Nucleus accumbens (tissue), 56 donors: ENCODE measurements around the gene RNGTT.
"Not testable (repeated sequence)": the region's sequence is repeated elsewhere in the genome, so short reads cannot be mapped to it uniquely, and the experiment has no call there.

Source experiments
- DNase-seq, 56 donors: peaks; one replicate each; lab custom pipeline; 2025; lab: John Stamatoyannopoulos, UW

The RNGTT gene

DNA sequence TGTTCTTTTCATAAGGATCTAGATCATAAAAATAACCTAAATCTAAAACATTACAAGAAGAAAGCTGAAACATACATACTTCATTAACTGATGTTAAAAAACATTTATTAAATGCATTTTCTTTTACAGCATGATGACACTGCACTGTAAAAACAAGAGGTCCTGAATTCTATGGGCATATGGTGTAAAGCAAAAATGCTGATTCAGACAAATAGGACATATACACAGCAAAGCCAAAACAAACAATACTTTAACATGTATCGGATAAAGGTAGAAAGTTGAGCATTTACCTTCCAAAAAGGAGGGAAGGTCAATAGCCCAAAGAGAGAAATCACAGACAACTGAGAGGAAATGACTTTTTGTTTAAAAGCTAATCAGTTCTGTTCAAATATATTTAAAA is 221.5 kb downstream of the RNGTT start:
- no peak for DNase-seq

DNA sequence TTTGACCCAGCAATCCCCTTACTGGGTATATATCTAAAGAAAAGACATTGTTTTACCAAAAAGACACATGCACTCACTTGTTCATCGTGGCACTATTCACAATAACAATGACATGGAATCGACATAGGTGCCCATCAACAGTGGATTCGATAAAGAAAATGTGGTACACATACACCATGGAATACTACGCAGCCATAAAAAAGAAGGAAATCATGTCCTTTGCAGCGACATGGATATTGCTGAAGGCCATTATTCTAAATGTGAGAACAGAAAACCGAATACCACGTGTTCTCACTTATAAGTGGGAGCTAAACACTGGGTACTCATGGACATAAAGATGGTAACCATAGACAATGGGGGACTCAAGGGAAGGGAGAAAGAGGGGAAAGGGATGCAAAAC is 222.3 kb downstream of the RNGTT start:
- DNase-seq, result no peak

DNA sequence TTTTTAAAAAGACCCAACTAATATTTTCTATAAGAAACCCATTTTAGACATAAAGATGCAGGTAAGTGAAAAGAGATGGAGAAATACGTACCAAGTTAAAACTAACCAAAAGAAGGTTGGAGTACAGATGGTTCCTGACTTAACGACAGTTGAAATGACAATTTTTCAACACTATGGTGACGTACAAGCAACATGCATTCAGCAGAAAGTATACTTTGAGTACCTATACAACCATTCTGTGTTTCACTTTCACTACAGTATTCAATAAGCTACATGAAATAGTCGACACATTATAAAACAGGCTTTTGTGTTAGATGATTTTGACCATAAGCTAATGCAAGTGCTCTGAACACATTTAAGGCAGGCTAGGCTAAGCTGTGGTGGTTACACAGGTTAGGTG is 228.9 kb downstream of the RNGTT start:
- DNase-seq, result no peak

DNA sequence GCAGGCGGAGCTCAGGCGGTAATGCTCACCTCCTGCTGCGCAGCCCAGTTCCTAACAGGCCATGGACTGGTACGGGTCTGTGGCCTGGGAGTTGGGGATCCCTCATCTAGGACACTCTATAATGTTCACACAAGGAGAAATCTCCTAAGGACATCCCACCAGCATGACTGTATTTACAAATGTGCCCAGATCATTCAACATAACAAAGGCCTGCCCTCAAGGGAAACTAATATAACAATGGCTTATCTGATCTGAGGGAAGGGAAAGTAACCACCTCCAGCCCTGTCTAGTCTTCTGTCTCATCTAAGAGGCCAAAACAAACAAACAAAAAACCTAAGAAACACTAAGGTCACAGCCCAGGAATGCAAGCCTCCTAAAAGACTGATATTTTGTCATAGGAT is 232.8 kb downstream of the RNGTT start:
- no peak for DNase-seq

DNA sequence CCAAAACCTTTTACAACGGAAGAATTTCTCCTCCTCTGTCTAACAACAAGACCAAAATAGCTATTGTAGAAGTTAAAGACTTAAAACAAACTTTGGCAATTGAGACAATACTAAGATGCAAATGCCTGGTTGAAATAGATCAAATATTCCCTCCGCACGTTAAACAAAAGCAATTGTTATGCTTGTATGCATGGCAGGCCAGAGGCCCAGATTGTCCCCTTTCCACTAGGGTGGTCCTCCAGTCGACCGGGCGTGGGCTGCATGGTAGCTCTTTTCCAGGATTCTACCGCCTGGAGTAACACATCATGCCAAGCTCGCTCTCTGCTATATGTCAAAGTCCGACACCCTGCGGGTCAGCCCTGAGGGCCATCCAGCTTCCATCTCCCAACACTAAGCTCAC is 234.7 kb downstream of the RNGTT start:
- no peak for DNase-seq

DNA sequence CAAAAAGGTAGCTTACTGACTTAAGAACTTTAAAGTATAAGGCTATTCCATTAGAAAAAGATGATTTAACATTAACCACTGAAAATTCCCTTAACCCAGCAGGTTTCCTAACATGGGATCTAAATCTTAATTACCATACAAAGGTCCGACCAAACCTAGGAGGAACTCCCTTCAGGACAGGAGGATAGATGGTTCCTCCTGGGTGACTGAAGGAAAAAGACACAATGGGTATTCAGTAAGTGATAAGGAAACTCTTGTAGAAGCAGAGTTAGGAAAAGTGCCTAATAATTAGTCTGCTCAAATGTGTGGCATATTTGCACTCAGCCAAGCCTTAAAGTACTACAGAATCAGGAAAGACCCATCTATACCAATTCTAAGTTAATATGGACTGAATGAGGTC is 237.0 kb downstream of the RNGTT start:
- not testable (repeated sequence) for DNase-seq

DNA sequence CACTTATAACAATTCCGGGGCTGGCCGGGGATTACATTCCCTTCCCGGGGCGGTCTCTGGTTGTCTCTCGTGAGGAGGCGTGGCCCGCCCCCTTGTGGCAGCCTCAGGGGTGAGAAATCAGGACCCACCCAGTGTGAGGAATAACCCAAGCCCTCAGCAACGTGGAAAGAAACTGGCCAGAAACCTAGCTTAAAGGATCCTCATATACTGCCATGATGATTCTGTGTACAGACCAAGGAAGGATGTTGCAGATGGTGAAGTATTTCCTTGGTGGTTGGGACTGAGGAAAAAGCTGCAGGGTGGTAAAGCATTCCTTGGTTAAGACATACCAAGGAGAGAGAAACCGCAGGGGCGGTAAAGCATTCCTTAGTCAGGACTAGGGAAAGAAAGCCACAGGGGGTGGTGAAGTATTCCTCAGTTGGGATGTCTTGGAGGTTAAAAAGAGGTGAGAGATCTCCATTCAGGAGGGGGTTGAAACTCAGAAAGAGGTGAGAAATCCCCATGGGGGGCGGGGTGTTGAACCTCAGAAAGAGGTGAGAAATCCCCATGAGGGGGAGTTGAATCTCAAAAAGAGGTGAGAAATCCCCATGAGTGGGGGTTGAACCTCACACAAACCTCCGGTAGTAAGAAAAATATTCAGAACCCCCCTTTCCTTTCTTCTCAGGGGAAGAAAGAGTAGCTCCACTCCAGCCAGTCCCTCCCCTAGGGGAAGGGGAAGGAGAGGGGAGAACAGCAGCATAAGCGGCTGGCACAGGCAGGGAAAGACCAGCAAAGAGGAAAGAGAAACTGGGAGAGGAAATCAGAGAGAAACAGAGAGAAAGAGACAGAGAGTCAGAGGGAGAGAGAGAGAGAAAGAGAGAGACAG is 238.1 kb downstream of the RNGTT start:
- peak in 2 of 56 donors; percentile 2 to 29 for DNase-seq

DNA sequence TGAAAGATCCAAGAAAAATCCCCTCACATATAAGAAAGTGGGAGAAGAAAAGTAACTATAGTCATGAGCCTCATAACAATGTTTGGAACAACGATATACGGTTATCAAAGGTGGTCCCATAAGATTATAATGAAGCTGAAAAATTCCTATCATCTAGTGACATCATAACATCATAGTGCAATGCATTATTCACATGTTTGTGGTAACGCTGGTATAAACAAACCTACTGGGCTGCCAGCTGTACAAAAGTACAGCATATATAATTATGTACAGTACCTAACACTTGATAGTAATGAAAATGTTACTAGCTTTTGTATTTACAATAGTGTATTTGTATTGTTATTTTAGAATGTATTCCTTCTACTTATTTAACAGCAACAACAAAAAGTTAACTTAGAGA is 240.7 kb downstream of the RNGTT start:
- DNase-seq, result no peak

DNA sequence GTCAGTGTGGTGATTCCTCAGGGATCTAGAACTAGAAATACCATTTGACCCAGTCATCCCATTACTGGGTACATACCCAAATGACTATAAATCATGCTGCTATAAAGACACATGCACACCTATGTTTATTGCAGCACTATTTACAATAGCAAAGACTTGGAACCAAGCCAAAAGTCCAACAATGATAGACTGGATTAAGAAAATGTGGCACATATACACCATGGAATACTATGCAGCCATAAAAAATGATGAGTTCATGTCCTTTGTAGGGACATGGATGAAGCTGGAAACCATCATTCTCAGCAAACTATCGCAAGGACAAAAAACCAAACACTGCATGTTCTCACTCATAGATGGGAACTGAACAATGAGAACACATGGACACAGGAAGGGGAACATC is 247.0 kb downstream of the RNGTT start:
- DNase-seq, result not testable (repeated sequence)

DNA sequence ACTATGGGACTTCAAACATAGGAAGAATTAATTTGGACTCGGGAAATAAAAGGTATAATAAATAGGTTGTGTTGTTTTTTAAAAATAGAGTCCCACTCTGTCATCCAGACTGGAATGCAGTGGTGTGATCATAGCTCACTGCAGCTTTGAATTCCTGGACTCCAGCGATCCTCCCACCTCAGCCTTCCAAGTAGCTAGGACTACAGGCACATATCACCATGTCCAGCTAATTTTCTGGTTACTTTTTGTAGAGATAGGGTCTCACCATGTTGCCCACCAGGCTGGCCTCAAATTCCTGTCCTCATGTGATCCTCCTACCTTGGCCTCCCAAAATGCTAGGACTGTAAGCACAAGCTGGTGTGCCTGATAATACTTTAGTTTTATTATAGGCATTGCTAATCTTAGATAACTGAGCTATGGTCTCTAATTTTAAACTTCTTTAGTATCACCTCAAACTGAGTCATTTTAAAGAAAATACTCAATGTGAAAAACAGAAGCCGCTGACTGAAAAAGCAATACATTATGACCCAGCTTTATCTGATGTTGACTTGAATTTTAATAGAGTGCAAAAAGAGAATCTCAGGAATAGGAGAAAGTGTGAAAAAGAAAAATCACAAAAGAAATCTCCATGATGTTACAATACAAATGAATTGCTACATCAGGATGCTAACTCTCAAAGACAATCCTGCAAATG is 251.0 kb downstream of the RNGTT start:
- no peak for DNase-seq

DNA sequence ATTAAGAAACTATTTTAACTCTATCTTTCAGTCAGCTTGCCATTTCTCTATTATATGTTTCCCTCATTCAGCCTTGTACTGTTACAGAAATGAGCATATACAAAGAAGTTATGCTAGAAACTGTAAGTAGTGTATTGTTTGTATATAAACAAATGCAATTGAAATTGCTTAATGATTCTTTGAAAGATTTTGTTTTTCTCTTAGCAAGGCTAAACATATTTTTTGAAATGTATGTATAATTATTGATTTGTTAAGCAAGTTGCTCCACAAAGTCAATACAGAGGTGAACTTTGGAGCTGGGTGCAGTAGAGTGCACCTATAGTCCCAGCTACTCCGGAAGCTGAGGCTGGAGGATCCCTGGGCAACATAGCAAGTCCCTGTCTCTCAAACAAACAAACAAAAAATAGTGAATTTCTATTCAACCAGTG is 253.6 kb downstream of the RNGTT start:
- DNase-seq, result no peak

DNA sequence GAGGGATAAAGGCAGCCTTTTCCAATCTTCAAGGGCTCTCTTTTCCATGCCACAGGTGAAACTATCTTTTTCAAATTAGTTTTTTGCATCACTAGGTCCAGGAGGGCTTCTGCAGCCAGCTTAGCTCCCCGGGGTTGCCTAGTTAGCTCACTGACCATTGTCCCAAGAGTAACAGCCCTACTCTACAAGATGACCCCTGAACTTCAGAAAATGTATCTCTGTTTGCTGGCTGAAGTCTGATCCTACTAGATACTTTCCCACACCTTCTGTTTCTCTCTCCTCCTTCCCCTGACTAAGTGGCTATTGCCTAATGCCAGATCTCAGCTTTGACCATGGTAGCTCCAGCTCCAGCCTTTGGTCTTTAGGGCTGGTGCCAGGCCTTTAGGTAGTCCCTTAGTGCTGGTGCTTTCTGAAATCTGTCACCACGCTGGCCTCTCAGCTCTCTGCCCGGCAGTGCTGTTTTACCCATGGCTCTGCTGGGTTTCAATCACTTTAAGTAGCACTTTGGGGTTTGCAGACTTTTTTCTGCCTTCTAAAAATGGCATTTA is 255.1 kb downstream of the RNGTT start:
- no peak for DNase-seq

DNA sequence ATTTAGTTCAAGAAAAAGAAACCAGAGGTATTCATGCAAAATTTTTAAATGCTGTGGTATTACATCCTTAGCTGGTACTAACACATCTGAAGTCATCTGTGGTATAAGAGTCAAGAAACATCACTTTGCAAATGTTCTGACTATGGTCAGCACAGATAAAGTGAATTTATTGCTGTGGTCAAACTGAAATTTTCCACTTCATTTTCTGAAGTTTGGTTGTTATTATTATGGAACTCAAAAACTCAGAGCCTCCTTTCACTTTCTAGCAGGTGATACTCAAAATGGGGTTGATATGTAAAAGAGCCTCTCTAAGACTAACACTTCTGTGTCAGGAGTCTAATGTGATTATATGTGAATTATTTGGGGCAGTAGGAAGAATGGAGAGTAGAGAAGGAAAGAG is 257.8 kb downstream of the RNGTT start:
- no peak for DNase-seq

DNA sequence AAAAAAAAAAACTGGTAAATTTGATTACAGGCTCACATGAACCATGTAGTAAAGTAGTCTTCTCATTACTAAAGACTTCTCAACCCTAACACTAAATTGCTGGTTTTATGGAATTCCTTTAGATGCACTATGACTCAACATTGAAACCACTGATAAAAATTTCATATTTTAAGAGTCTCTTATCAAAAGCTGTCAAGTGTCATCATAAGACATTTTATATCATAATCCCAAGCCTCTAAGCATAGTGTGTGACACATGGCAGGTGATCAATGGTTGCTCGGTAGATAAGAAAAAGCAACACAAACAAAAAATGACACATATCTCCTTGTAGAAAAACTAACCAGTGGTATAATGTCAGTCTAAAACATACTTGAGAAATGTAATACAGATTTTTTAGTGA is 258.4 kb downstream of the RNGTT start:
- DNase-seq, result no peak

DNA sequence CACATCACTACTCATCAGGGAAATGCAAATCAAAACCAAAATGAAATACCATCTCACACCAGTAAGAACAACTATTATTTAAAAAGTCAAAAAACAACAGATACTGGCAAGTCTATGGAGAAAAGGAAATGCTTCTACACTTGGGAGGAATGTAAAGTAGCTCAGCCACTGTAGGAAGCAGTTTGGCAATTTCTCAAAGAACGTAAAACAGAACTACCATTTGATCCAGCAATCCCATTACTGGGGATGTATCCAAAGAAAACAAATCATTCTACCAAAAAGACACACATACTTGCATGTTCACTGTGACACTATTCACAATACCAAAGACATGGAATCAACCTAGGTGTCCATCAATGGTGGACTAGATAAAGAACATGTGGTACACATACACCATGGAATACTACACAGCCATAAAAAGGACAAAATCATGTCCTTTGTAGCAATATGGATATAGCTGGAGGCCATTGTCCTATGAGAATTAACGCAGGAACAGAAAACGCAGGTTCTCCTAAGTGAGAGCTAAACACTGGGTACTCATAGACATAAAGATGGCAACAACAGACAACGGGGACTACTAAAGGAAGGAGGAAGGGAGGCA is 260.4 kb downstream of the RNGTT start:
- DNase-seq, result no peak

DNA sequence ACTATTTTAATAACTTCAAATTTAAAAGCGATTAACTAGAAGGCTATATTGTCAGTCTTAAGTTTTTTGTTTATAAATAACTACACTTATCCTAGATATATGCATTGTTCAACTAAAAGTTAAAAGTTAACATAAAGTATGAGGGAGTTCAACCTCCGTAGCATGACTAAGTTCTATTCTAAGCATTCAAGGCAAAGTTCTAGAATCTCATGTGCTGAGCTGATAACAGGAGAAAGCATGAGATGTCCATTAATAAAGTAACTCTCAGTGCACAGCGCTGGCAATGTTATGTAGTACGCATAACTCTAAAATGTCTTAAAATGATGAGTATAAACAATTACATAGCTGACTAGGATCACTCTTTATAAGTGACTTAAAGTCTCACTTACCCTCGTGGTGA is 264.8 kb downstream of the RNGTT start:
- DNase-seq, result no peak

DNA sequence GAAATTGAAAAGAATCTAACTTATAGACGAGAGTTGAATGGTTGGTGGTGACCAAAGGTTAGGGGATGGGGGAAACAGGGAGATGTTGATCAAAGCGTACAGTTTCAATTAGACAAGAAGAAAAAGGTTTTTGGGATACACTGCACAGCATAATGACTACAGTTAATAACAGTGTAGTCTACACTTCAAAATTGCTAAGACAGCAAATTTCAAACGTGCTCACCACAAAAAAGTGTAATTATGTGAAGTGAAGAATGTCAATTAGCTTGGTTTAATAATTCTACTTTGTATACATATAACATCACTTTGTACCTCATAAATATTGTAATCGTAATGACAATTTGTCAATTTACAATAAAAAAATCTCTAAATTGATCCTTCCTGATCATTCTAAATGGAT is 267.5 kb downstream of the RNGTT start:
- no peak for DNase-seq

DNA sequence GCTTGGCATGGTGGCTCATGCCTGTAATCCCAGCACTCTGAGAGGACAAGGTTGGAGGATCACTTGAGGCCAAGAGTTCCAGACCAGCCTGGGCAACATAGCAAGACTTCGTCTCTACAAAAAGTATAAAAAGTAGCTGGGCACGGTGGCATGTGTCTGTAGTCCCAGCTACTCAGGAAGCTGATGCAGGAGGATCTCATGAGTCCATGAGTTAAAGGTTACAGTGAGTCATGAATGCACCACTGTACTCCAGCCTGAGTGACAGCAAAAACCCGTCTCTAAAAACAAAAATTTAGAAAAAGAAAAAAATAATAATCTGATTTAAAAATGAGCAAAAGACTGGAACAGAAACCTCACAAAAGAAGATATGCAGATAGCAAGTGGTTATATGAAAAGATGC is 279.7 kb downstream of the RNGTT start:
- no peak for DNase-seq

DNA sequence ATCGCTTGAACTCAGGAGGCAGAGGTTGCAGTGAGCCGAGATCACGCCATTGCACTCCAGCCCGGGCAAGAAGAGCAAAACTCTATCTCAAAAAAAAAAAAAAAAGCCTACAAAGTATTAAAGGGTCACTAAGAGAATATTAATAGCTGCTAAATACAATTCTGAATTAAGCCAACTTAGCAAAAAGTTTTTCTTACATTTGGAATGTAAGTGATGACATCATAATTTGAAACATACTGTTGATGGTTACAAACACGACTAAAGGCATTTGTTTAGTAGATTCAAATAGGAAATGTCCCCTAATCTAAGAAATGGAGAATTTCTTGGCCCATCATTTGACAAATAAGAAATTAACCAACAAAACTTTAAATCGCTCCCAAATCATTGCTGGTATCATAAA is 282.8 kb downstream of the RNGTT start:
- DNase-seq, result no peak

DNA sequence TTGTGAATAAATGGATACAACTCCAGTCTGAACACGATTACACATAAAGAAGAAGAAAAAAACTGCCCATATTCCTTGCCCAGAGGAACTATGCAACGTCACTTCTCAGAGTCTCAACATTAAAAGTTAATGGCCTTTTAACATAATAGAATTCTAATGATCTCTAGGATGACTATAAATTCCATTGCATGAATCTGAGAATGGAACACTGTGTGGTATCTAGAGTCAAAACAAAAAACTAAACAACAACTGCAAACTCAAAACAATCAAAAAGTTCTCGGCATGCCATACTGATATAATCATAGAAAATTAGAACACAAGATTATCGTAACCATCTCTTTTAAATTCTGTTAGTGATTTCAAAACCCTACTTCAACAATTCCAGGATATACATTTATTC is 283.6 kb downstream of the RNGTT start:
- DNase-seq, result no peak

DNA sequence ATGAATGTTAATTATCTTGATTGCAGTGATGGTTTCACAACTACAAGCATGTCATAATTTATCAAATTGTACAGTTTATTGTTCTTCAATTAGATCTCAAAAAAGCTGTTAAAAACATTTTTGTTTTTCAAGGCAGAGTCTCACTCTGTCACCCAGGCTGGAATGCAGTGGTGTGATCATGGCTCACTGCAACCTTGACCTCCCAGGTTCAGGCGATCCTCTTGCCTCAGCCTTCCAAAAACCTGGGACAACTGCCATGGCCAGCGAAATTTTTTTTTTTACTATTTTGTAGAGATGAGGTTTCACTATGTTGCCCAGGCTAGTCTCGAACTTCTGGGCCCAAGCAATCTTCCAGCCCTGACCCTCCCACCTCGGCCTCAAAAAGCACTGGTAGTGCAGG is 286.1 kb downstream of the RNGTT start:
- DNase-seq, result no peak
